OCI-M1 (cell line): ENCODE data around the gene TMPRSS6.

Experiments used
- DNase-seq: peaks from one replicate; lab custom pipeline; 2025; lab: John Stamatoyannopoulos, UW

Gene TMPRSS6

GRCh38 chr22:37109242-37109917, at the start of gene TMPRSS6:
TMPRSS6 (minus strand) TSS chr22:37109713; CDS start chr22:37103417, 6,296 bp downstream.
- DNase-seq: no peak

GRCh38 chr22:37158963-37159290, 49.4 kb upstream of the TMPRSS6 start:
- DNase-seq: no peak

- DNase-seq: no peak
These were observed 48.2 kb upstream of the TMPRSS6 start for GRCh38 chr22:37157516-37158285.

- DNase-seq: no peak
These were observed 47.3 kb upstream of the TMPRSS6 start for GRCh38 chr22:37156686-37157435.

- no peak for DNase-seq
These were observed 46.5 kb upstream of the TMPRSS6 start for GRCh38 chr22:37155971-37156370.

DNA sequence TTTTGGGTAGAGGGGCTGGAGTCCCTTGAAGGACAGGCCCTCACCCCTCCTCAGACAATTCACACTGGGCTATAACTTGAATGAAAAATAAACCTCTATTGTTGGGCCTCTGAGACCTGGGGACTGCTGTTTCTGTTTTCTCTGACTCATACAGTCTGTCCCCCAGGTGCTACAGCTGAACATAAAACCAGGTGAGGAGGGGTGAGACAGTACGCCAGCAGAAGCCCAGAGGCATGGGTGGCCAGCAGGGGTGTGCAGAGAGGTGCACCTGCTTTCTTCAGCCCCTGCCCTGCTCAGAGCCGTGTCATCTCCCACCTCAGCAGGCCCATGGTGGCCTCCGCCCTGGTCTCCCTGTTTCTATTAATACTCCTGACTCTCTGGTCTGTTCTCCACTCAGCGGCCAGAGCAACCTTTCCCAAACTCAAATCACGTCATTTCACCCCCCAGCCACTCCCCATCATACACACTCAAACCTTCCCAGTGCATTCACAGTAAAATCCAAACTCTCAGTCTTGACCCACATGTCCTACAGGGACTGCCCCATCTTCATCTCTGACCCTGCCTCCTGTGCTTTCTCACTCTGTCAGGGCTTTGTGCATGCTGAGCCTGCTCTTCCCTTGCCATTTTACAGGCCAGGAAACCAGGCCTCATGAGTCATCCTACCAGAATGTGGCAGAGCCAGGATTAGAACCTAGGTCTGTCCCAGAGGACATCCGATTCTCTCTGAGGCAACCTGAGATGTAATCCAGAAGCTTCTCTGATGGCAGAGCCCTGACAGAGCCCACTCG, 45.6 kb upstream of the TMPRSS6 start:
- DNase-seq: no peak

- DNase-seq: no peak
These were observed 44.4 kb upstream of the TMPRSS6 start for GRCh38 chr22:37153901-37154300.

- no peak for DNase-seq
These were observed 41.9 kb upstream of the TMPRSS6 start for GRCh38 chr22:37151401-37151800.

- DNase-seq: no peak
These were observed 41.2 kb upstream of the TMPRSS6 start for GRCh38 chr22:37150701-37151100.

DNA sequence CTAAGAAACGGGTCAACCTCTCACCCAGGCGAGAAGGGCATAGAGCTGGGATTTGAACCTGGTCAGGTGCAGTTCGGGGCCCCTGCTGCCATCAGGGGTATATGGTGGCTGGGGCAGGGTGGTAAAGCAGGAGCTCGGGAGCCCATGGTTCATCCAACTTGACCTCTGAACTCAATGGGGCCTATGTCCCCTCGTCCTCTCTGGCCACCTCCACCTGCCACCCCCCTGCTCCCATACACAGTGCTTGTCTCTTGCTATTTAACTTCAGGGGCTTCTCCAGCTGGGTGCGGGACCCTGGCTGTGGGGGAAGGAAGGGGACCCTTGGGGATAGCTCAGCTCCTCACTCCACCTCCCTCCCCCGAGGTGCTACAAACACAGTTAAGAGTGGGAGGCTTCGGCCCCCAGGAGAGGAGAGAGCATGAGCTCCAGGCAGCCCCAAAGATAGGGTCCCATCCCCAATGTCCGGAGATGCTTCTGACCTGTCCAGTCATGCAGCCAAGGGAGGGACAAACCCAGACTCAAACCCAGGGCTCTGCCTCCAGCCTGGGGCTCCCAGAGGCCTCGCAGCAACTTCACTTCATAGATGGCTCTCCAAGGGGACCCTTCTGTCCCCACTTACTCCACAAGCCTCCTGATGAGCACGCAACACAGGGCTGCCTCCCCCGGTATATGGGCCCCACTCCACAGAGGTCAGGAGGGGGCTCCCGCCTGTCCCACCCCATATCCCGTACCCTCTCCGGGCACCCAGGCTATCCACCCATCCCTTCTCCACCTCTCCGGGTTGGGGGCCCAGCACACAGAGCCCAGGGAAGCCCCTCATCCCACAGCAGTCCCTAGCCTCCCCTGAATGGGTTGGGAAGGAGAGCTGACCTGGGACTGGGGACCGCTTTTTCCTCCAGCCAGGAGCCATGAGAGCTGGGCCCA, 39.5 kb upstream of the TMPRSS6 start:
- no peak for DNase-seq

- DNase-seq: no peak
These were observed 38.6 kb upstream of the TMPRSS6 start for GRCh38 chr22:37148031-37148651.

DNA sequence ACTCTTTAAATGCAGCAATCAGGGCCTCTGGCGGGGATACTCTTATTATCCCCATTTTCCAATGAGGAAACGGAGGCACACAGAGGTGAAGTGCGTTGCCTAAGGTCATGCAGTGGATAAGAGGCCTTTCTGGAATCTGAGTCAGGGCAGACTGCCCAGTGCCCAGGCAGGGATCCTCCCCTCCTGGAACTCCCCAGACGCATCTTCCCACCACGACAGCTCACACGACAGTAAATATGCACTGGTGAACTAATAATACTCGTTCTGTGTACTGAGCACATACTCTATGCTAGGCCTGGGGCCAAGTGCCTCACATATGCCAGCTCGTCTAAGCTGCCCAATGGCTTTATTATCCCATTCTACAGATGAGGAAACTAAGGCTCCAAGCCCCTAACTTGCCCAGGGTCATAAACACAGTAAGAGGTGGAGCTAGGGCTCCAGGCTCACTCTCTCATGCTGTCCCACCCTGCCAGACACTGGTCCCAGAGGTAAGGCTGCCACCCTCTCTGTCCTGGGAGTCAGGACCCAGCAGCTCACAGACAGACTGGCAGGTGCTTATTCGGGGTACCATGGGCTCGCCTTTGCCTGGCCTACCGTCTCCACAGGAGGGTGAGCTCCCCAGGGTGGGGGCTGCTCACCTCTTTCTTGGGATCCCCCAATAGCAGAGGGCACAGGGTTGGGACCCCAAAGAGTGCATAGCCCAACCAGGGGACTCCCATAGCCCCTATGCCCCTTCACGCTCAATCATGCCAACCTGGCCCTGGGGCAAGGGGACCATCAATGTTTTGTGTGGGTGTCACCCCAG, 37.9 kb upstream of the TMPRSS6 start:
- DNase-seq: no peak

GRCh38 chr22:37146507-37147180, 37.1 kb upstream of the TMPRSS6 start:
- no peak for DNase-seq

- DNase-seq: no peak
These were observed 36.5 kb upstream of the TMPRSS6 start for GRCh38 chr22:37146051-37146385.

GRCh38 chr22:37145180-37146050, 35.9 kb upstream of the TMPRSS6 start:
- no peak for DNase-seq

DNA sequence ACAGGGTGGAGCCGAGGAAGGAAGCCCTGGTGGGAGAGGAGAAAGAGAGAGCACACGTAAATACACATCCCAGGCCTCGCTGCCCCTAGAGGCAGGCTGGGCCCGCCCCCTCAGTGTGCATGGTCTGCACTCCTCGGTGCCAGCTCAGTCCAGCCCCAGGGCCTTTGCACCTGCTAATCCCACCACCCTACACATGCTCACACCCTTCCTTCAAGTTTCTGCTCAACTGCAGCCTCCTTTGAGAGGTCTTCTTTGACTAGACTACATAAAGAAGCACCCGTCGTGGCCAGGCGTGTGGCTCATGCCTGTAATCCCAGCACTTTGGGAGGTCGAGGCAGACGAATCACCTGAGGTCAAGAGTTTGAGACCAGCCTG, 34.7 kb upstream of the TMPRSS6 start:
- DNase-seq: no peak

DNA sequence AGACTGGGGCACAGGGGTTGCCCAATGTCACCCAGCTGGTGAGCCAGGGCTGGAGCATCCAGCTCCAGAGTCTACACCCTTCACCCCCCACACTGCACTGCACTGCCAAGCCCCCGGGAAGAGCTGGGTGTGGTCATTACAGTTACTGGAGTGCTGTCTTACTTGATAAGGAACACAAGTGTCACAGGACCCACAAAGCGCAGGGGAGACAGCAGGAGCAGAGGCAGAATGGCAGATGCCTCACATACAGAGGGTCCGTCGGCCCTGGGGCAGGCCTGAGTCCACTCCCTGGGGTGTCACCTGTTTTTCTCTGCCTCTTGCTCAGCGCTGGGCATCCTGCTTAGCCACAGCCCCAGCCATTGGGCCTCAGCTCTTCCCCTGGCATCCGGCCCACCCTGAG, 32.5 kb upstream of the TMPRSS6 start:
- DNase-seq: peak; percentile 37

GRCh38 chr22:37141476-37141875, 32.0 kb upstream of the TMPRSS6 start:
- no peak for DNase-seq
